GM12875 (cell line): ENCODE data around the gene SLC25A48.

Experiments used
- H3K4me3 ChIP-seq: one replicate; pipeline ENCODE4 v1.5.1; 2011; ENCODE audit warnings: low read depth, low read length, control low read depth
- TF ChIP-seq, protein P1 (sequence below): IDR thresholded peaks from 2 replicates; pipeline ENCODE4 v1.5.1; 2011; ENCODE audit warnings: low read depth, mild to moderate bottlenecking, control low read depth, inconsistent platforms, low read length, moderate library complexity, borderline replicate concordance; ENCODE audit not compliant: insufficient read depth

Gene SLC25A48

GRCh38 chr5:135846311-135846710 is 11.8 kb downstream of the SLC25A48 start:
- TF ChIP-seq, protein P1, sequence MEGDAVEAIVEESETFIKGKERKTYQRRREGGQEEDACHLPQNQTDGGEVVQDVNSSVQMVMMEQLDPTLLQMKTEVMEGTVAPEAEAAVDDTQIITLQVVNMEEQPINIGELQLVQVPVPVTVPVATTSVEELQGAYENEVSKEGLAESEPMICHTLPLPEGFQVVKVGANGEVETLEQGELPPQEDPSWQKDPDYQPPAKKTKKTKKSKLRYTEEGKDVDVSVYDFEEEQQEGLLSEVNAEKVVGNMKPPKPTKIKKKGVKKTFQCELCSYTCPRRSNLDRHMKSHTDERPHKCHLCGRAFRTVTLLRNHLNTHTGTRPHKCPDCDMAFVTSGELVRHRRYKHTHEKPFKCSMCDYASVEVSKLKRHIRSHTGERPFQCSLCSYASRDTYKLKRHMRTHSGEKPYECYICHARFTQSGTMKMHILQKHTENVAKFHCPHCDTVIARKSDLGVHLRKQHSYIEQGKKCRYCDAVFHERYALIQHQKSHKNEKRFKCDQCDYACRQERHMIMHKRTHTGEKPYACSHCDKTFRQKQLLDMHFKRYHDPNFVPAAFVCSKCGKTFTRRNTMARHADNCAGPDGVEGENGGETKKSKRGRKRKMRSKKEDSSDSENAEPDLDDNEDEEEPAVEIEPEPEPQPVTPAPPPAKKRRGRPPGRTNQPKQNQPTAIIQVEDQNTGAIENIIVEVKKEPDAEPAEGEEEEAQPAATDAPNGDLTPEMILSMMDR = no peak
- H3K4me3 ChIP-seq = no peak overlapping the region

GRCh38 chr5:135847976-135848375 is 13.5 kb downstream of the SLC25A48 start:
- TF ChIP-seq, protein P1 = no peak
- no peak overlapping the region for H3K4me3 ChIP-seq

DNA sequence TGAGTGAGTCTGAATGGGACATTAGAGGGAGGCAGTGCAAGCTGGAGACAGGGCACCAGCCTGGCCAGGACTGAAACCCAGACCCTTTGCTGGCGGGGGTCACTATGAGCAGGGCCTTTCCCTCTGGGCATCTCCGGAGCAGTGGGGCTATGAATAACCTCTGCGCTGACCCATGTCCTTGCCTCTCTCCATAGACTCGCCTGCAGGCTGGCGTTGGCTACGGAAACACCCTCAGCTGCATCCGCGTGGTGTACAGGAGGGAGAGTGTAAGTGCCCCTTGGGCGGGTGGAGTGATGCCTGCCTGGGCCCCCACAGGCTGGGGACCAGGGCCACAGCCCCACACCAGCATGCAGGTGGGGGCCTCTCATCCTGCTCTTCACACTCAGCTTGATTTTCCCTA is 15.8 kb downstream of the SLC25A48 start:
- TF ChIP-seq, protein P1 = no peak

DNA sequence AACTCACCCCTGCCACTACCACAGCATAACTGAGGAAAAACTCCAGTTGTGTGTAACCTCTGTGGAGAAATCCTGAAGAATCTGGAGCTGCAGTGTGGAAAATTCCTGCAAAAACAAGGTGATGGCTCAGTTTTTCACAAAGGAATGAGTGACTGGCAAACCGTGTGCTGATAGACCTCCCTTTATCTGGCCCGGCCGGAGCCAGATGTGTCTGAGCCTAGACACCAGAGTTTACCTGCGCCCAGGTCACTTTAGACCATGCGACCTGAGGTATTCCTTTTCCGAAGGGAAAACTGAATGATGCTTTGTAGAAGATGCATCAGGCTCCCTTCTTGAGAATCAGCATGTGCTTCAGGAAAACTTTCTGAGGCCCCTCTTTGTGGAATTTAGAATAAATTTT is 16.2 kb downstream of the SLC25A48 start:
- TF ChIP-seq, protein P1 = no peak
- no peak overlapping the region for H3K4me3 ChIP-seq

More for the DNA sequence above, 15.8 kb downstream of the SLC25A48 start:
- H3K4me3 ChIP-seq = no peak overlapping the region

DNA sequence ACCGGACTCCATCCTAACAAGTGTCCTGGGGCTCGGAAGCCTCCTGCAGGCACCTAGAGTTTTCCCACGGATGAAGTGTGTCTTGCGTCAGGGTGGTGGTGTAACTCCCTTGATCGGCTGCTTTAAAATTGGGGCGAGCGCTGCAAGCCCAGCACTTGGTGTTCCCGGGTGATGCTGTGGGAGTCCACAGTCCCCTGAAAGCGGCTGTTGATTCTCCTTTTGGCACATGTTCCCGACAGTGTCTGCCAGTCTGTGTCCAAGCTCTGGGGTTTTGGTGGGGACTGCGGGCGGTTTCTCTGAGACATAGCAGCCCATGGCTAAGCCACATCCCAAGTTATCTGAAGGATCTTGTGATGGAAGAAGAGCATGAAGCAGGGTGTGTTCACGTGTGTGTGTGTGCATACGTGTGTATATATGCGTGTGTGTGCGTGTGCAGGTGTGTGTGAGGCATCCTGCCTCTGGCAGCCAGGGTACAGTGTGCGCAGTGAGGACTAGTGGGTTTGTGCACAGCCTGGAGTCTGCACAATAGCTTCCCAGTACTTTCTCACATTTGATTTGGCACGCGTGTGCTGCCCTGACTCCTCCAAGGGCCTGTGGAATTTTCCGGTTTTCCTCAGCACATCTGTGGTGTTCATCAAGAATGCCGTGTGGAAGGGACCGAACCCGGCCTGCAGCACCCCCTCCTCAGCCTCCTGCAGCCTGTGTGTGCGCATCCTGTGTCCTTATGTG is 16.9 kb downstream of the SLC25A48 start:
- no peak overlapping the region for H3K4me3 ChIP-seq
- TF ChIP-seq, protein P1 = no peak

- TF ChIP-seq, protein P1 = no peak
- no peak overlapping the region for H3K4me3 ChIP-seq
Measured at GRCh38 chr5:135851915-135852845, 17.7 kb downstream of the SLC25A48 start.
